ENCODE results near the gene MRPL17. TPM values are rescaled to one million over a fixed set of nuclear protein-coding genes. Genes with fewer than 3 reads are reported as not detected.

Gene MRPL17
- total and polyA plus RNA-seq, 2 of the 13 experiments (the other 11 are each of a cell fraction or from before 2014, with no cell fraction given): 59.4 to 90.0 TPM

GRCh38 chr11:6654281-6655019, 28.7 kb downstream of the MRPL17 start (continued):
- peak; percentile 98 for TF ChIP-seq NR2F6 (IDR thresholded peaks at IDR 0.05)
- TF ChIP-seq NR2F6 (CRISPR knock-in tag; IDR thresholded peaks at IDR 0.05): peak; percentile 96
- no peak for TF ChIP-seq ZNF850 (CRISPR knock-in tag; conservative IDR thresholded peaks at IDR 0.05)
- TF ChIP-seq, protein P1, sequence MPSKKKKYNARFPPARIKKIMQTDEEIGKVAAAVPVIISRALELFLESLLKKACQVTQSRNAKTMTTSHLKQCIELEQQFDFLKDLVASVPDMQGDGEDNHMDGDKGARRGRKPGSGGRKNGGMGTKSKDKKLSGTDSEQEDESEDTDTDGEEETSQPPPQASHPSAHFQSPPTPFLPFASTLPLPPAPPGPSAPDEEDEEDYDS (CRISPR knock-in tag; IDR thresholded peaks at IDR 0.05): no peak
- TF ChIP-seq ZNF883 (CRISPR knock-in tag; IDR thresholded peaks at IDR 0.05; ENCODE audit: not compliant biosample characterization): no peak
- TF ChIP-seq ZNF577 (CRISPR knock-in tag; IDR thresholded peaks at IDR 0.05; ENCODE audit: borderline replicate concordance, low read depth): no peak
- TF ChIP-seq MYPOP (CRISPR knock-in tag; IDR thresholded peaks at IDR 0.05): 0 out of 2 replicates have a peak, but pooled peaks have one; percentile 29
- no peak for TF ChIP-seq ZBTB14 (CRISPR knock-in tag; IDR thresholded peaks at IDR 0.05)
- no peak for TF ChIP-seq ZNF34 (CRISPR knock-in tag; IDR thresholded peaks at IDR 0.05; ENCODE audit: borderline replicate concordance)
- no peak for TF ChIP-seq RNF2 (conservative IDR thresholded peaks at IDR 0.05; ENCODE audit: low read depth)

DNA sequence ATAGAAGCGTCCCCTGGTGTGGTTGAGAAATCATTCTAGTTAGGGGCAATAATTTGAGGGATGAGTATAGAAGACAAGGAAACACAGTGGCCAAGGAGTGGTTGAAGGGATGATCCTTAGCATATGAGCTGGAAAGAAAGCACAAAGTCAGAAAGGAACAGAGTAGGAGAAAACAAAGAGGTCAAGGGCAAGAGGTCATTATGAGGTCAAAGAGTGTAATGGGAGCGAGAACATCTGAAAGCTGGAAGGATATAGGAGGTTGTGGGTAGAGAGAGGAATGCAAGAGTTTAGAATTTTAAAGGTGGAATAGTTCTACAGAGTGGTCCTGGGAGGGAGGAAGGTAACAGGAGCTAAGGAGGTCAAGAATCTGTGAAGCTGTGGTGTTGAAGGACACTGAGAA, 29.5 kb downstream of the MRPL17 start:
- no TSS peak for BruUV-seq (replicated peaks)
- POLR2A ChIA-PET: no interaction called here
- no peak overlapping the region for H3K4me2 ChIP-seq (ENCODE audit: low read depth, low read length)
- no peak overlapping the region for H3K4me3 ChIP-seq (replicated peaks in 1 of 3; ENCODE audit: insufficient read depth in 1 of 3, low read depth in 2 of 3, low read length in 3 of 3)
- H3K9me3 ChIP-seq (ENCODE audit: low read length): no peaks in the 10 kb centered on the region
- H3K4me1 ChIP-seq (ENCODE audit: insufficient read depth, low read length): peaks cover 12% of the 10 kb centered on the region
- no peaks in the 10 kb centered on the region for H3K36me3 ChIP-seq (replicated peaks in 1 of 2; ENCODE audit: control insufficient read depth in 1 of 2, insufficient read depth in 2 of 2, low read length in 2 of 2)
- FAIRE-seq: no peak
- H3K27me3 ChIP-seq (ENCODE audit: control insufficient read depth in 1 of 2, insufficient read depth in 2 of 2, low read length in 2 of 2): peaks cover 15 to 88% of the 10 kb centered on the region in 2 experiments
- no peaks in the 10 kb centered on the region; the same call in 1 of the 2 replicates for H4K20me1 ChIP-seq (ENCODE audit: insufficient read depth, low read length)
- CTCF ChIA-PET (ENCODE audit: low intra/inter-chr PET ratio, low total read pairs): no interaction called here
- H3K79me2 ChIP-seq (ENCODE audit: insufficient read depth, low read length): no peaks in the 10 kb centered on the region
- no peak overlapping the region for H3K27ac ChIP-seq (ENCODE audit: extremely low read length, insufficient read depth, low read length)
- H2AFZ ChIP-seq (ENCODE audit: low read length): no peak overlapping the region
- H3K9ac ChIP-seq (ENCODE audit: insufficient read depth, low read depth, low read length): no peak overlapping the region
- no peak for DNase-seq (ENCODE audit: low spot score)
- in situ Hi-C loops (cut with HindIII; ENCODE audit: extremely low pct_ligation_motif_present, low pct_unique_long_range_greater_than_20kb): no loop called here
- intact Hi-C loops (cut with micrococcal nuclease; ENCODE audit: unreplicated experiment): no loop called here
- no peak for ATAC-seq
- WGBS (ENCODE audit: low lambda C conversion rate): 20% methylated on average over 2 of the region's 2 CpGs
- TF ChIP-seq FOXA1 (IDR thresholded peaks at IDR 0.05) (no peak), FOXA1 (CRISPR knock-in tag; IDR thresholded peaks at IDR 0.05) (no peak), HOMEZ (CRISPR knock-in tag; IDR thresholded peaks at IDR 0.05; ENCODE audit: low read depth) (no peak), AHR (CRISPR knock-in tag; IDR thresholded peaks at IDR 0.05) (no peak), CREBL2 (CRISPR knock-in tag; IDR thresholded peaks at IDR 0.05; ENCODE audit: borderline replicate concordance) (no peak), FOXA3 (CRISPR knock-in tag; IDR thresholded peaks at IDR 0.05) (no peak), KLF6 (CRISPR knock-in tag; IDR thresholded peaks at IDR 0.05) (no peak), MAF1 (CRISPR knock-in tag; IDR thresholded peaks at IDR 0.05; ENCODE audit: borderline replicate concordance) (no peak), GABPB1 (CRISPR knock-in tag; IDR thresholded peaks at IDR 0.05) (no peak), FOXO1 (CRISPR knock-in tag; IDR thresholded peaks at IDR 0.05) (no peak)
- TF ChIP-seq, protein P2, sequence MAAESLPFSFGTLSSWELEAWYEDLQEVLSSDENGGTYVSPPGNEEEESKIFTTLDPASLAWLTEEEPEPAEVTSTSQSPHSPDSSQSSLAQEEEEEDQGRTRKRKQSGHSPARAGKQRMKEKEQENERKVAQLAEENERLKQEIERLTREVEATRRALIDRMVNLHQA (CRISPR knock-in tag; IDR thresholded peaks at IDR 0.05): no peak

Measured in HepG2 (cell line).